ENCODE measurements around the gene SPANXN3.
"Not testable (repeated sequence)": the region's sequence is repeated elsewhere in the genome, so short reads cannot be mapped to it uniquely, and the experiment has no call there.

Gene SPANXN3, protein sequence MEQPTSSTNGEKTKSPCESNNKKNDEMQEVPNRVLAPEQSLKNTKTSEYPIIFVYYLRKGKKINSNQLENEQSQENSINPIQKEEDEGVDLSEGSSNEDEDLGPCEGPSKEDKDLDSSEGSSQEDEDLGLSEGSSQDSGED

DNA sequence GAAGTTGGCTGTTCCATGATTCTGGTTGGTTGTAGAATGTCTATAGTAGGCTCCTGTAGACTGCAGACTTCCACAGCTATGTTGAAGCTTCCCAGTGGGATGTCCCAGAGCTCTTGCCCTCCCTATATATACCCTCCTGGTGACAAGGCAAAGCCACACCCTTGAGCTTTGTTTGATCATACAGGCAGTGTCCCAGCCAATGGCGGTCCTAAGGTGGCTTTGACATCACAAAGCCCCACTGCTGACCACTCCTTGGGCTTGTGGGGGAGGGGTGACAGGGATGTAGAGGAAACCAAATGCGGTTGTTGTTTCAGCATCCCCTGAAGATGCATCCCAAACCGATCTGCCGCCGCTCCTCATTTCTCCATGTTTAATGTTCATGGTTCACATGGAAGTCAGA, at the start of gene SPANXN3:
TSS of gene SPANXN3 (minus strand) at position 101 of the 400 bp plus-strand sequence. CDS start at position 17, 84 bp downstream.
- not testable (repeated sequence) for TF ChIP-seq TCF12 (IDR thresholded peaks at IDR 0.05; ENCODE audit: low read depth); FOXM1 (IDR thresholded peaks at IDR 0.05; ENCODE audit: borderline replicate concordance, low read depth); CREB1 (IDR thresholded peaks at IDR 0.05; ENCODE audit: low read depth)

DNA sequence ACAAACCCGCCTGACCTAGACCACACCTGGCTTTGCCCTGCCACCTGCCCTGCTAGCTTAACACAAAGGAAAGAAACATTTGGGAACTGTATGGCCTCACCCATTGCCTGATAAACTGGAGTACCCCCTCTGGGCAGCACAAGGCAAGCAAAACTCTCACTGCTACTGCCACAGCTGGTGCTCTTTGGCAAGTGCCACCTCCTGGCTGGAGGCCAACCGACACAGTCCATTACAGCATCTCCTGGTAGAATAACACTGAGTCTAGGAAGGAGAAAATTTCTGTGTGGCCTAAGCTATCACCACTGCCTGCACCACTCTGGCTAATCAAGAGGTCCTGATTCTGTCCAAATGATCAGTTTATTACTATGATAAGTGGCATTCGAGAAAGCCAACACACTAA, 18.9 kb upstream of the SPANXN3 start:
- TF ChIP-seq TAF1 (IDR thresholded peaks at IDR 0.05; ENCODE audit: low read depth) (no peak), CEBPB (IDR thresholded peaks at IDR 0.05) (no peak), EP300 (IDR thresholded peaks at IDR 0.05; ENCODE audit: borderline replicate concordance) (no peak), ZBTB7A (IDR thresholded peaks at IDR 0.05; ENCODE audit: low read depth) (no peak), REST (IDR thresholded peaks at IDR 0.05; ENCODE audit: low read depth) (no peak), NFIC (IDR thresholded peaks at IDR 0.05) (no peak), TEAD4 (IDR thresholded peaks at IDR 0.05) (no peak), USF1 (IDR thresholded peaks at IDR 0.05) (no peak), CREB1 (IDR thresholded peaks at IDR 0.05; ENCODE audit: low read depth) (no peak), FOXM1 (IDR thresholded peaks at IDR 0.05; ENCODE audit: borderline replicate concordance, low read depth) (no peak), RAD21 (IDR thresholded peaks at IDR 0.05; ENCODE audit: low read depth) (no peak), YY1 (IDR thresholded peaks at IDR 0.05; ENCODE audit: low read depth) (no peak), TCF12 (IDR thresholded peaks at IDR 0.05; ENCODE audit: low read depth) (no peak), EGR1 (IDR thresholded peaks at IDR 0.05) (no peak)
- TF ChIP-seq, protein P1, sequence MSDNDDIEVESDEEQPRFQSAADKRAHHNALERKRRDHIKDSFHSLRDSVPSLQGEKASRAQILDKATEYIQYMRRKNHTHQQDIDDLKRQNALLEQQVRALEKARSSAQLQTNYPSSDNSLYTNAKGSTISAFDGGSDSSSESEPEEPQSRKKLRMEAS (IDR thresholded peaks at IDR 0.05) = no peak

DNA sequence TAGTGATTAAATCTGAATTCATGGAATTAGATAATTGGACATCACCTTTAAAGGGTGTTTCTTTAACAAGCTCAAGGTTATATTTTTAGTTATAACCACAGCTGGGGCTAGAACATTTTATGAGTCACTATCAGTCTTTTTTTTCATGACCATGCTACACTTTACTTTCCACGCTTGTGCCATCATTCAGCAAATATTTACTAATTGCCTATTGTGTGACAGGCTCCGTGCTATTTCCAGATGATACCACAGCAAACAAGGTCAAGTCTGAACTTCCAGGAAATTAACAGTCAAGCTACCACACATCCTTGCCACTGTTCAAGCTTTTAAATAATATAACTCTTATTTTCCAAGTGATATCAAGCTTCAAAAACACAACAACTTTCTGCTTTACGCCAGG, 16.5 kb downstream of the SPANXN3 start:
- TF ChIP-seq EGR1 (IDR thresholded peaks at IDR 0.05) = no peak

DNA sequence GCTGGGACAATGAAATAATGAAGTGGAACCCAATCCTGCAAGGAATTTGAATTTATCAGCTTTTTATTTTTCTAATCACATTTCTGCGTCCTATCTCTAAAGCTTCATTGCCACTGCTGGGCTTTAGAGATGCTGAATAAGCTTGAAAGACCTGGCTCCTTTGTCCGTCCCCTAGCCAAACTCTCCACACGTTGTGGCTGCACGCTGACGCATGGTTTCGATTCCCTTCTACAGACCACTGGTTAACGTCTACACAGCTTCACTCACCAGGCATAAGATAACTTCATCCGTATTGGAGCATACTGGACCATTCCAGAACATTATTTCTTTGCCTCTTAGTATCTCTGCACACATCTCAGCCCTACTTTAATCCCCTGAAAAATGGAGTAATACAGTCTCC, 31.2 kb downstream of the SPANXN3 start:
- no peak for TF ChIP-seq EGR1 (IDR thresholded peaks at IDR 0.05)
- TF ChIP-seq USF1 (IDR thresholded peaks at IDR 0.05) = no peak
- no peak for TF ChIP-seq RAD21 (IDR thresholded peaks at IDR 0.05; ENCODE audit: low read depth)
- TF ChIP-seq CEBPB (IDR thresholded peaks at IDR 0.05) = no peak
- no peak for TF ChIP-seq FOXM1 (IDR thresholded peaks at IDR 0.05; ENCODE audit: borderline replicate concordance, low read depth)
- no peak for TF ChIP-seq CREB1 (IDR thresholded peaks at IDR 0.05; ENCODE audit: low read depth)
- TF ChIP-seq TAF1 (IDR thresholded peaks at IDR 0.05; ENCODE audit: low read depth) = no peak
- TF ChIP-seq EP300 (IDR thresholded peaks at IDR 0.05; ENCODE audit: borderline replicate concordance) = no peak
- no peak for TF ChIP-seq NFIC (IDR thresholded peaks at IDR 0.05)
- TF ChIP-seq, protein P1 (IDR thresholded peaks at IDR 0.05) = no peak
- no peak for TF ChIP-seq ZBTB7A (IDR thresholded peaks at IDR 0.05; ENCODE audit: low read depth)
- TF ChIP-seq TEAD4 (IDR thresholded peaks at IDR 0.05) = no peak
- TF ChIP-seq REST (IDR thresholded peaks at IDR 0.05; ENCODE audit: low read depth) = no peak

DNA sequence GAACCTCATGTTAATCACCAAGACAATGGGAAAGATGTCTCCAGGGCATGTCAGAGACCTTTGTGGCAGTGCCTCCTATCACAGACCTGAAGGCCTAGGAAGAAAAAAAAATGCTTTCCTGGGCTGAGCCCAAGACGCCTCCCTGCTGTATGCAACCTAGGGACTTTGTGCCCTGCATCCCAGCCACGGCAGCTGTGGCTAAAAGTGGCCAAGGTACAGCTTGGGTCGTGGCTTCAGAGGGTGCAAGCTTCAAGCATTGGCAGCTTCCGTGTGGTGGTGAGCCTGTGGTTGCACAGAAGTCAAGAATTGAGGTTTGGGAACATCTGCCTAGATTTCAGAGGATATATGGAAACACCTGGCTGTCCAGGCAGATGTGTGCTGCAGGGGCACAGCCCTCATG, 40.5 kb downstream of the SPANXN3 start:
- no peak for TF ChIP-seq FOXM1 (IDR thresholded peaks at IDR 0.05; ENCODE audit: borderline replicate concordance, low read depth)
- no peak for TF ChIP-seq REST (IDR thresholded peaks at IDR 0.05; ENCODE audit: low read depth)
- no peak for TF ChIP-seq ZBTB7A (IDR thresholded peaks at IDR 0.05; ENCODE audit: low read depth)
- TF ChIP-seq RAD21 (IDR thresholded peaks at IDR 0.05; ENCODE audit: low read depth) = no peak
- no peak for TF ChIP-seq NFIC (IDR thresholded peaks at IDR 0.05)
- TF ChIP-seq CEBPB (IDR thresholded peaks at IDR 0.05) = no peak

All from Ishikawa (cell line).